DOHH2 (cell line): ENCODE data around the gene L3MBTL1.

ENCODE experiments used
- H3F3A ChIP-seq: fragments of 200-600 bp; sonication (generic), shearing (Covaris generic); 2 replicates; pipeline ENCODE4 v1.6.0; 2016; ENCODE audit warnings: antibody characterized with exemption, mild to moderate bottlenecking; ENCODE audit not compliant: control insufficient read depth, insufficient read depth
- H3K27ac ChIP-seq: fragments of 200-600 bp; sonication (generic); 2 replicates; pipeline ENCODE4 v1.5.1; 2014; ENCODE audit warnings: low read depth, mild to moderate bottlenecking, low read length, moderate library complexity
- H3K27me3 ChIP-seq: fragments of 200-600 bp; sonication (generic); 2 replicates; pipeline ENCODE4 v1.6.1; 2014; ENCODE audit warnings: mild to moderate bottlenecking, low read length, mixed read lengths; ENCODE audit not compliant: control insufficient read depth
- H3K36me3 ChIP-seq: fragments of 200-600 bp; sonication (generic); 2 replicates; pipeline ENCODE4 v1.6.1; 2014; ENCODE audit warnings: mild to moderate bottlenecking, low read length, moderate library complexity, mixed read lengths; ENCODE audit not compliant: control insufficient read depth
- H3K4me1 ChIP-seq: fragments of 200-600 bp; sonication (generic); 2 replicates; pipeline ENCODE4 v1.6.1; 2014; ENCODE audit warnings: mild to moderate bottlenecking, low read length, mixed read lengths; ENCODE audit not compliant: control insufficient read depth
- H3K4me2 ChIP-seq: fragments of 200-600 bp; sonication (generic); 2 replicates; pipeline ENCODE4 v1.6.0; 2014; ENCODE audit warnings: mild to moderate bottlenecking, low read length, moderate library complexity
- H3K4me3 ChIP-seq: fragments of 200-600 bp; sonication (generic); 2 replicates; pipeline ENCODE4 v1.5.1; 2014; ENCODE audit warnings: mild to moderate bottlenecking, low read length, mixed read lengths
- H3K79me2 ChIP-seq: fragments of 200-600 bp; sonication (generic); 2 replicates; pipeline ENCODE4 v1.6.1; 2014; ENCODE audit warnings: mild to moderate bottlenecking, low read length, mixed read lengths; ENCODE audit not compliant: control insufficient read depth
- H3K9me2 ChIP-seq: fragments of 200-600 bp; sonication (generic); replicated peaks from 2 replicates; pipeline ENCODE4 v1.6.1; 2014; ENCODE audit warnings: mild to moderate bottlenecking, low read length, mixed read lengths; ENCODE audit not compliant: control insufficient read depth
- H3K9me3 ChIP-seq: fragments of 200-600 bp; sonication (generic); 2 replicates; pipeline ENCODE4 v1.6.1; 2014; ENCODE audit warnings: antibody characterized with exemption, low read length, mixed read lengths; ENCODE audit not compliant: control insufficient read depth, insufficient read depth
- H4K20me1 ChIP-seq: fragments of 200-600 bp; sonication (generic); 2 replicates; pipeline ENCODE4 v1.6.0; 2014; ENCODE audit warnings: low read depth, mild to moderate bottlenecking, antibody characterized with exemption, low read length, moderate library complexity; ENCODE audit not compliant: control insufficient read depth, insufficient read depth
- EZH2phosphoT487 ChIP-seq: fragments of 200-600 bp; sonication (generic); IDR thresholded peaks from 2 replicates; pipeline ENCODE4 v1.6.1; 2017; ENCODE audit warnings: borderline replicate concordance, mild to moderate bottlenecking, antibody characterized with exemption, low read length, moderate library complexity, mixed read lengths
- TF ChIP-seq, protein P1 (sequence below): fragments of 200-600 bp; sonication (generic); IDR thresholded peaks from one replicate; pipeline ENCODE4 v1.5.1; 2014; ENCODE audit warnings: antibody characterized with exemption, mild to moderate bottlenecking, low read depth, low read length; ENCODE audit not compliant: poor library complexity, severe bottlenecking

Gene L3MBTL1

DNA sequence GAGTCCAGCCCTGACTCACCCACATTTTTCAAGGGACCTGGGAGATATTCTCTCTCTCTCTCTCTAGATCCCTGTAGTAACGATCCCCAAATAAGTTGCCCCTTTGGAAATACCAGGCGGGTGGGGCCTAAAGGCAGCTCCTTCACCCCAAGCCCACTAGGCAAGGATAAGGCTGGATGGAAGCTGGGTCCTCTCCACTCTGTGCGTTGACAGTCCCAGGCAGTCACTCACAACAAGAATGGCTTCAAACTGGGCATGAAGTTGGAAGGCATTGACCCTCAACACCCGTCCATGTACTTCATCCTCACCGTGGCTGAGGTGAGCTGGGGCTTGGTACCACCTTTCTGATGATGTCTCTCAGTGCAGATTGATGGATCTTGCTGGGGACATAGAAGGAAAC lies 21.6 kb downstream of the L3MBTL1 start:
- Histone ChIP-seq H4K20me1 (no peaks in the 10 kb centered on the region), H3K4me3 (no peak overlapping the region)
- TF ChIP-seq, protein P1, sequence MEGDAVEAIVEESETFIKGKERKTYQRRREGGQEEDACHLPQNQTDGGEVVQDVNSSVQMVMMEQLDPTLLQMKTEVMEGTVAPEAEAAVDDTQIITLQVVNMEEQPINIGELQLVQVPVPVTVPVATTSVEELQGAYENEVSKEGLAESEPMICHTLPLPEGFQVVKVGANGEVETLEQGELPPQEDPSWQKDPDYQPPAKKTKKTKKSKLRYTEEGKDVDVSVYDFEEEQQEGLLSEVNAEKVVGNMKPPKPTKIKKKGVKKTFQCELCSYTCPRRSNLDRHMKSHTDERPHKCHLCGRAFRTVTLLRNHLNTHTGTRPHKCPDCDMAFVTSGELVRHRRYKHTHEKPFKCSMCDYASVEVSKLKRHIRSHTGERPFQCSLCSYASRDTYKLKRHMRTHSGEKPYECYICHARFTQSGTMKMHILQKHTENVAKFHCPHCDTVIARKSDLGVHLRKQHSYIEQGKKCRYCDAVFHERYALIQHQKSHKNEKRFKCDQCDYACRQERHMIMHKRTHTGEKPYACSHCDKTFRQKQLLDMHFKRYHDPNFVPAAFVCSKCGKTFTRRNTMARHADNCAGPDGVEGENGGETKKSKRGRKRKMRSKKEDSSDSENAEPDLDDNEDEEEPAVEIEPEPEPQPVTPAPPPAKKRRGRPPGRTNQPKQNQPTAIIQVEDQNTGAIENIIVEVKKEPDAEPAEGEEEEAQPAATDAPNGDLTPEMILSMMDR: no peak
- TF ChIP-seq EZH2phosphoT487: no peak

DNA sequence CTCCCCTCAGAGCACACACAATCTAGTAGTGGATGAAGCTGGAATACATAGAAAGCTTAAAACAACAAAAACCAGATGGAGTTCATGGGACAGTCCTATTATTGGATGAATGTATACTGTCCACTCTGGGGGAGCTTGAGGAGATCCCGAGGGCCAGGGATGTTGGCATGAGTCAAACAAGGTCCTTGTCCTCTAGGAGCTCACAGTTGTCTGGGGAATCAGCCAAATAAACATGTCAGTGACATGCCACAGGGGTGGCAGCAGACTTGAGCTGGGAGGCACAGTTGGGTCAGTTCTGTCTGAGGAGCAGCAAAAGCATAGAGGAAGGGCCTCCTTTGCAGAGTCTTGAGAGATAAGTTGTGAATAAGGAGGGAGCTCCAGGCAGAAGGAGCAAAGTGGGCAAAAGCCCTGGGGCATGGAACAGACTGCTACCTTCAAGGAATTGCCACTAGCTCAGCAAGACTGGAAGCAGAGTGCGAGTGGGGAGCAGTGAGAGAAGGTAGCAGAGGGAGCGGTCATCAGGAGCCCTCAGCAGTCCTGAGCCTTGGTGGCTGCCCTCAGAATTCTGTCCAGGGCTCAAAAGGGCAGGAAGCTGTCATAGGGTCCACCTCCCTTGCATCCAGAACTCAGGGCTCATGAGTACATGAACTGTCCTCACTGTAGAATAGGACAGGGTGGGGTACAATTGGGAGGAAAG lies 22.1 kb downstream of the L3MBTL1 start:
- H3K27me3 ChIP-seq: no peaks in the 10 kb centered on the region
- no peak for TF ChIP-seq EZH2phosphoT487
- H3K4me2 ChIP-seq: no peak overlapping the region
- no peaks in the 10 kb centered on the region for H3K9me3 ChIP-seq
- no peaks in the 10 kb centered on the region for H3F3A ChIP-seq
- no peaks in the 10 kb centered on the region for H3K36me3 ChIP-seq
- no peaks in the 10 kb centered on the region for H3K79me2 ChIP-seq
- no peak overlapping the region for H3K27ac ChIP-seq
- H3K4me3 ChIP-seq: no peak overlapping the region
- H3K4me1 ChIP-seq: no peaks in the 10 kb centered on the region
- H4K20me1 ChIP-seq: no peaks in the 10 kb centered on the region
- H3K9me2 ChIP-seq: no peaks in the 10 kb centered on the region

More for the DNA sequence above, 21.6 kb downstream of the L3MBTL1 start:
- H3K27ac ChIP-seq: no peak overlapping the region
- no peaks in the 10 kb centered on the region for H3K9me3 ChIP-seq
- no peaks in the 10 kb centered on the region for H3K9me2 ChIP-seq
- H3K79me2 ChIP-seq: no peaks in the 10 kb centered on the region
- no peaks in the 10 kb centered on the region for H3K4me1 ChIP-seq
- H3K4me2 ChIP-seq: no peak overlapping the region
- no peaks in the 10 kb centered on the region for H3K36me3 ChIP-seq
- no peaks in the 10 kb centered on the region for H3K27me3 ChIP-seq
- H3F3A ChIP-seq: no peaks in the 10 kb centered on the region

DNA sequence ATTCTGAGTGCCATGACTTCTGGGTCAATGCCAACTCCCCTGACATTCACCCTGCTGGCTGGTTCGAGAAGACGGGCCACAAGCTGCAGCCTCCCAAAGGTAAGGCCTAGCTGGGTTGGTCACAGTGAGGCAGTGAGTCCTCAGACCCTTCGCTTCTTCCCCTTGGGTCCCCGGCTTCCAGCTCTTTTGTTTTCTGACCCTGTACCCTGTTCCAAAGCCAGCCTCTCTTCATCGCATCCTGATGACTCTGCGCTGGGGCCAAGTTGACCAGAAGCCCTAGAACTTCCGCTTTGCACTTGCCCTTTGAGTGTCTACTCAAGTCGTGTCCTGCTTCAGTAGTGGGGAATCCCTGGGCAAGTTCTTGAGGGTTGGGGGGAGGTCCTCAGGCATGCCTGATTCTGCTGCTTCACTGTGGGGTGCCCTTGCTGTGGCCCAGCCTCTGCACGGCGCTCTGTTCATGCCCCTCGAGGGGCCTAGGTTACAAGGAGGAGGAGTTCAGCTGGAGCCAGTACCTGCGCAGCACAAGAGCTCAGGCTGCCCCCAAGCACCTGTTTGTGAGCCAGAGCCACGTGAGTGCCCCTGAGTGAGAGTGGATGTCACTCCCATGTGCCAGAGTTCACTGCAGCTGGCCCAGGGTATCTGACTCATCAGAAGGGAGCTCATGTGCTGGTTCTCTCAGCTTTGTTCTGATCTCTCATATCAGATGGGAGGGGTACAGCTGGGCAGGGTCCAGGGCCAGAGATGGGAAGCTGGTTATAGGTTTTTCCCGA lies 23.0 kb downstream of the L3MBTL1 start:
- no peak overlapping the region for H3K4me2 ChIP-seq
- no peak for TF ChIP-seq EZH2phosphoT487
- TF ChIP-seq, protein P1: no peak

DNA sequence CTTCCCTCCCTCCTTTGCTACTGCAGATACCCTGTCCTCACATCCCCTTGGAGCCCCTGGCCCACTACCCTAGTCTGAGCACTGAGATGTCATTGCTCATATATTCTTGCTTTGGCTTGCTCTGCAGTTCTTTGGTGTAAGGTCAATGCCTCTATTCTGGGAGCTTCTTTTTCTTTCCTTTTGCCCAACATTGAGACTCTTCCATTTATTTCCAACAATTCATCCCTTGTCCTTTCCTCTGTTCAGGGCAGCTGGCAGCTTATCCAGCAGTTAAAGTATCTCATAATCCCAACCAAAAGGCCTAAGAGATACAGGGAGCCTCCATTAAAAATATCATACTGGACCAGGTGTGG lies 23.6 kb downstream of the L3MBTL1 start:
- Histone ChIP-seq H3K27me3 (no peaks in the 10 kb centered on the region), H4K20me1 (no peaks in the 10 kb centered on the region), H3K9me3 (no peaks in the 10 kb centered on the region), H3K36me3 (no peaks in the 10 kb centered on the region), H3K27ac (no peak overlapping the region), H3K4me3 (no peak overlapping the region), H3K9me2 (no peaks in the 10 kb centered on the region), H3K4me2 (no peak overlapping the region), H3K79me2 (no peaks in the 10 kb centered on the region), H3F3A (no peaks in the 10 kb centered on the region), H3K4me1 (no peaks in the 10 kb centered on the region)
- TF ChIP-seq, protein P1: no peak
- no peak for TF ChIP-seq EZH2phosphoT487

More for the DNA sequence above, 23.0 kb downstream of the L3MBTL1 start:
- Histone ChIP-seq H4K20me1 (no peaks in the 10 kb centered on the region), H3K4me3 (no peak overlapping the region), H3K9me2 (no peaks in the 10 kb centered on the region), H3F3A (no peaks in the 10 kb centered on the region), H3K36me3 (no peaks in the 10 kb centered on the region), H3K4me1 (no peaks in the 10 kb centered on the region), H3K27me3 (no peaks in the 10 kb centered on the region), H3K9me3 (no peaks in the 10 kb centered on the region), H3K79me2 (no peaks in the 10 kb centered on the region), H3K27ac (no peak overlapping the region)
